HG03457 (cell line): ENCODE data around the gene DAPK3.
"Not testable (repeated sequence)": the region's sequence is repeated elsewhere in the genome, so short reads cannot be mapped to it uniquely, and the experiment has no call there.

Source experiments
- ATAC-seq: cut with Tn5 transposase; IDR thresholded peaks from one replicate; pipeline ENCODE4 v1.9.1; 2021; ENCODE audit warnings: moderate number of reproducible peaks; ENCODE audit not compliant: unreplicated experiment

DAPK3 gene

DNA sequence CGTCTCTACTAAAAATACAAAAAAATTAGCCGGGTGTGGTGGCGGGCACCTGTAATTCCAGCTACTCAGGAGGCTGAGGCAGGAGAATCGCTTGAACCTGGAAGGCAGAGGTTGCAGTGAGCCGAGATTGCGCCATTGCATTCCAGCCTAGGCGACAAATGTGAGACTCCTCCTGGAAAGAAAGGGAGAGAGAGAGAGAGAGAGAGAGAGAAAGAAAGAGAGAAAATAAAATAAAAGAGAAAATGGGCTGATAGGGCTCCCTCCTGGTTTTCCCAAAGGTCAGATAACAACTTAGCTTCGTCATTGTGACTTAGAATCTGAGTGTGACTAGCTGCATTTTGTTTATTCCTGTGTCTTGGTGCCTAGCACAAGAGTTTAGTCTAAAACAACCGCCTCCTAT is 34.5 kb upstream of the DAPK3 start:
- not testable (repeated sequence) for ATAC-seq

DNA sequence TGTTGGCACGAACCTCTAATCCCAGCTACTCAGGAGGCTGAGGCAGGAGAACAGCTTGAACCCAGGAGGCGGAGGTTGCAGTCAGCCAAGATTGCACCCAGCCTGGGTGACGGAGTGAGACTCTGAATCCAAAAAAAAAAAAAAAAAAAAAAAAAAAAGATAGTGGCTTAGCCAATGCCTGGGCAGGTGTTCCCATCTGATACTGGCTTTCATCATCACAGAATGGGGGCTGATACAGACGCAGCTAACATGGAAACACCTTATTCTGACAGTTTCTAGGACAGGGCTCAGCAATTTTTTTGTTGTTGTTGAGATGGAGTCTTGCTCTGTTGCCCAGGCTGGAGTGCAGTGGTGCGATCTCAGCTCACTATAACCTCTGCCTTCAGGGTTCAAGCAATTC is 29.9 kb upstream of the DAPK3 start:
- ATAC-seq = not testable (repeated sequence)

DNA sequence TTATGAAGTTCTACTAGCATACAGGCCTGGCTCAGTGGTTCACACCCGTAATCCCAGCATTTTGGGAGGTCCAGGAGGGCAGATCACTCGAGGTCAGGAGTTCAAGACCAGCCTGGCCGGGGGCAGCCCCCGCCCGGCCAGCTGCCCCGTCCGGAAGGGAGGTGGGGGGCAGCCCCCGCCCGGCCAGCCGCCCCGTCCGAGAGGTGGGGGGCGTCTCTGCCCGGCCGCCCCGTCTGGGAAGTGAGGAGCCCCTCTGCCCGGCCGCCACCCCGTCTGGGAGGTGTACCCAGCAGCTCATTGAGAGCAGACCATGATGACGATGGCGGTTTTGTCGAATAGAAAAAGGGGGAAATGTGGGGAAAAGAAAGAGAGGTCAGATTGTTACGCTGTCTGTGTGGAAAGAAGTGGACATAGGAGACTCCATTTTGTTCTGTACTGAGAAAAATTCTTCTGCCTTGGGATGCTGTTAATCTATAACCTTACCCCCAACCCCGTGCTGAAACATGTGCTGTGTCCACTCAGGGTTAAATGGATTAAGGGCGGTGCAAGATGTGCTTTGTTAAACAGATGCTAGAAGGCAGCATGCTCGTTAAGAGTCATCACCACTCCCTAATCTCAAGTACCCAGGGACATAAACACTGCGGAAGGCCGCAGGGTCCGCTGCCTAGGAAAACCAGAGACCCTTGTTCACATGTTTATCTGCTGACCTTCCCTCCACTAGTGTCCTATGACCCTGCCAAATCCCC is 27.9 kb upstream of the DAPK3 start:
- not testable (repeated sequence) for ATAC-seq

DNA sequence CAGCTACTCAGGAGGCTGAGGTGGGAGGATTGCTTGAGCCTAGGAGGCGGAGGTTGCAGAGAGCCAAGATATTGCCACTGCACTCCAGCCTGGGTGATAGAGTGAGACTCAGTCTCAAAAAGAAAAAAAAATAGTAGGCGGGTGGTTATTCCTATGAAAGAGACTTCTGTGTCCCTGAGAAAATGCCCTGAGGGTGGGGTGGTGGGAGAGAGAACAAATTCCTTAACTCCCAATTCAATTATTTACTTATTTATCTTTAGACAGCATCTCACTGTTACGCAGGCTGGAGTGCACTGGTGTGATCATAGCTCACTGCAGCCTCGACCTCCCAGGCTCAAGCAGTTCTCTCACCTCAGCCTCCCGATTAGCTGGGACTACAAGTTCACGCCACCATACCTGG is 24.7 kb upstream of the DAPK3 start:
- ATAC-seq = no peak

DNA sequence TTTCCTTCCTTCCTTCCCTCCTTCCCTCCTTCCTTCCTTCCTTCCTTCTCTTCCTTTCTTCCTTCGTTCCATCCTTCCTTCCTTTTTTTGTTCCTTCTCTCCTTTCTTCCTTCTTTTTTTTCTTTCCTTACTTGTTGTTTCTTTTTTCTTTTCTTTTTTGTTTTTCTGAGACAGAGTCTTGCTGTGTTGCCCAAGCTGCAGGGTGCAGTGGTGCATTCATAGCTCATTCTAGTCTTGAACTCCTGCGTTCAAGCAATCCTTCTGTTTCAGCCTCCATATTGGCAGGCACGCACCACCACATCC is 19.9 kb upstream of the DAPK3 start:
- ATAC-seq = no peak

DNA sequence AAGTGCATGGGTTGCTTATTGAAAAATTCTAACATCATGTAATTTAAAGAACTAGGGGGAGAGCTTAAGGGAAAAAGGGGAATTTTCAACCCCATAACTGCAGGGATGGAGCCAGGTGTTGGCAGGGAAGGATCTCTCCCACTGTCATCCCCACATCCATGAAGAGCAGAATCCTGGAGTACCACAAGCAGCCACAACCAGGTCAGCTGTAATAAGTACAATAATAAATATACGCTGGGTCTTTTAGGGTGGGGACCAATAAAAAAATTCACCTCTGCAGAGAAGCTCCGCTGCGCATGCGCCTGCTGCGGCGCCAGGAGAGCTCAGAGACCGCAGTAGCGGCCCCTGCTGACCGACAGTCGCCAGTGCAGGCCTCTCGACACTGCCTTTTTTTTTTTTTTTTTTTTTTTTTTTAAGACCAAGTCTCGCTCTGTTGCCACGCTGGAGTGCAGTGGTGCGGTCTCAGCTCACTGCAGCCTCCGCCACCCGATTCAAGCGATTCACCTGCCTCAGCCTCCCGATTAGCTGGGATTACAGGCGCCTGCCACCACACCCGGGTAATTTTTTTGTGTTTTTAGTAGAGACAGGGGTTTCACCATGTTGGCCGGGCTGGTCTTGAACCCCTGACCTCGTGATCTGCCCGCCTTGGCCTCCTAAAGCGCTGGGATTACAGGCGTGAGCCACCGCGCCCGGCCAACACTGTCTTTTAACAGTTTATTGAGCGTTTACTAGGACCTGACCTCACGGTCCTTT is 16.9 kb upstream of the DAPK3 start:
- ATAC-seq = no peak

DNA sequence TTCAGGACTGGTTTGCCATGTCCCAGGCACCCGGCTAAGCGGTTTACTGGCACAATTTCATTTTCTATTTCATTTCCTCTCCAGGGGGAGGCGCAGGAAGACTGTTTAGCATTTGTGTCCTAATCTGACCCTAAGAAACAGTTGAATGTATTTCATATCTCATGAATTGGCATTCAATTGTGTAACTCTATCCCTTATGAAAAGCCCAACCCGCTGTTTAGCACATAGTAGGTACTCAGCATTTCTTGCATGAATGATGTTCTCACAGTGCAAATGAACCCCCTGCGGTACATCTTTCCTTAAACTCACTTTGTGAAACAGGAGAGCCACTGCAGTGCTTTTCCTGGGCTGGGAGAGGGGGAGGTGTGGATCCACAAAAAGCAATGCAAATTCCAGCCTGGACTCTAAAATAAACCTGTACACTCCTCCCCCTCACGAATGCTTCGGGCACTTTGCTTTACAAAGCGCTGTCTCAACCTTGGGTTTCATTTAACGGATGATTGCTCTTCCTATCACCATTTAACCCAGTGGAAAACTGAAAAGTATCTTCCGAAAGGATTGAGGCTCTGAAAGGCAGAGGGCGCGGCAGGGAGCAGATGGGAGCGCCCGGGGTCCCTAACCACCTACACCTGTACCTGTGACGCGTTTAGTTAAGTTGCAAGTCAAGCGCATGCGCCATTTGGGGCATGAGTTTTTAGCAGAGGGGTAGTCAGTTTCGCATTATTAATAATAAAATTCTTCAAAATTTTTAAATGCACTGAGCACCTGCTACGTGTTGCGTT is 15.6 kb upstream of the DAPK3 start:
- ATAC-seq = no peak

DNA sequence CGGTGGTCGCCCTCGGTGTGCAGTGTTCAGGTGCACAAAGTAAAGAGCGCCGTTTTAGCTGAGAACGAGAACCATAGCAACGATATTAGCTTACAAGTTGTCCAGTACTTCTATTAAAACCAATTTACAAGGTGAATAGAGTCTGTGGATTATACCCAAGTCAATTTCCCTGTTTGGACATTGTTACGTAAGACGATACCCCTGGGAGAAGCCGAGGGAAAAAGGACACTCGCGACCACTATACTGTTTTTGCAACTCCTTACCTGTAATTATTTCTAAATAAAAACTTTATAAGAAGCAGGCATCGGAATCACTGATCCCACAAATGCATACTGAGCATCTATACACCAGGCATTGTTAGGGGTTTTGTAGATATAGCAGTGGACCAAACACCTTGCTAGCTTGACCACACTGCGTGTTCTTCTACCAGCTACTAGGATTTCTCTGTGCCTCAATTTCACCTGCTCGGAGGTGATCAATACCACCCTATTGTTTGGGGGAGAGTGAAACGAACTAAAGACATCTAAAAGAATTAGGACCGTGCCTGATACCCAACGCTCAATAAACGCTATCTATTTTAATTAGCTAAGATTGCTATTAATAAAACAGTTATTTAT is 14.9 kb upstream of the DAPK3 start:
- no peak for ATAC-seq

DNA sequence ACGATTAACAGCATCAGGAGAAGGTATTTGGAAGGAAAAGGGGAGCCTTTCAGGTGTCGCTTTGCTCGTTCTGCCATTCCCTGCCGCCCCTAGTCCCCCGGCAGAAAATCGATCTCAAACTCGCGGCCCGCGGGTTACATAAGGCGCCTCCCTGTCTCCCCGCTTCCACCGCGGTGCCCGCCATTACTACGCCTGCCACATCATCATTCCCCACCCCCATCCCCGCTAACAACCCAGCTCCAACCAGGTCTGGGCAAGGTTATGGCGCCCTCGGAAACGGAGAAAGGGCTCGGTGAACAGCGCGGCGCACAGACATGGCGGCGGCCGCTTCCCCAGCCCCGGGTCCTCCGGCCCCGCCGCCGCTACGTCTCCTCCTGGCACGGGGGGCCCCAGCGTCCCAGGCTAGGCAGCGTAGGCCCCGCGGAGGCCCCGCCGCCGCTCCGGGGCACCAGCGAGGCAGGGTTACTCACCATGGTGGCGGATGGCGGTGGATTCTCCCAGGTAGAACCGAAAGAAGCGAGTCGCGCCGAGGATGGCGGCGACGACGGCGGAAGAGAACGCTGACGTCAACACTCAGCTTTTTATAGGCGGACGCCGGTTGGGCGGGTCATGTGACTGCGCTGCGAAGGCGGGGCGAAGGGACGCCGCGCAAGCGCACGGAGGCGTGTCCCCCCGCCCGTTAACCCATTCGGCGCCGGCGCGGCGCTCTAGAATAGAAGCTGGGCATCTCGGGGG is 14.2 kb upstream of the DAPK3 start, which contains the start of gene EEF2:
TSS of gene EEF2 (minus strand) at position 556 of the 735 bp plus-strand sequence. CDS start at position 473, 83 bp downstream.
- peak; percentile 33 for ATAC-seq

DNA sequence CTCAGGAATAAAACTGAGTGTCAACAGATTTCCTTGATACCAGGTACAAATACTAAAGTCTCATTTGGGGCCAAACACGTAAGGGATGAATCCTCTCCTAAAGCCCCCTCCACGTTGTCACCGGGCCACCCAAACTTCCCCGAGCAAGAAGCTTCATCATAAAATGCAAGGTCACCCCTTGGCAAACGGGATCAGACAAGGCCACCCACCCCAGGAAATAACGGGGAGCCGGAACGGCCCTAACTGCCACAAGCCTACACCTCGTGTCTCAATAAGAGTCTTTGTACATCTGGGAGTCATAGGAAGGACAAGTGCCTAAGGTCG is 13.6 kb upstream of the DAPK3 start:
- no peak for ATAC-seq

DNA sequence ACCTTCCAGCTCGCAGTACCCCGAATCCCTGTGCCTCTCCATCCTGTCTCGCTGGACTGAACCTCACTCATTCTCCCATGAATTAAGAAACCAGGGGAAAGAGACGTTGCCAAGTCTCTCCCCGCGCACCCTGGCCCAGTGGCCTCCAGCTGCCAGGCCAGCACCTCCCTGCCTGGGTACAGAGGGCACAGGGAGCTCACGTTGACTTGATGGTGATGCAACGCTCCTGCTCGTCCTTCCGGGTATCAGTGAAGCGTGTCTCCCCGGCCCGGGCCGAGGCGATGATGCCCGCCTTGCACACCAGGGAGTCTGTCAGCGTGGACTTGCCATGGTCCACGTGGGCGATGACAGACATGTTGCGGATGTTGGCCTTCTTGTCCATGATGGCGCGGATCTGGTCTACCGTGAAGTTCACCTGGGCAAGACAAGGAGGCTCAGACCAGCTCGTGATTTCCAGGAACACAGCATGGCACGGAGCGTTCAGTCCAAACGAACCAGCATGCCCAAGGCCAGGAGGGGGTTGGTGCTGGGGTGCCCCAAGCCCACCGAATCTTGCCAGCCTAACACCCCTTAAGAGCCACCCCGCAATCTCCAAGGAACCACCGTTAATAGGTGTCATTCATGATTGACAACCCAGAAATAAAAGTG is 13.2 kb upstream of the DAPK3 start:
- no peak for ATAC-seq

DNA sequence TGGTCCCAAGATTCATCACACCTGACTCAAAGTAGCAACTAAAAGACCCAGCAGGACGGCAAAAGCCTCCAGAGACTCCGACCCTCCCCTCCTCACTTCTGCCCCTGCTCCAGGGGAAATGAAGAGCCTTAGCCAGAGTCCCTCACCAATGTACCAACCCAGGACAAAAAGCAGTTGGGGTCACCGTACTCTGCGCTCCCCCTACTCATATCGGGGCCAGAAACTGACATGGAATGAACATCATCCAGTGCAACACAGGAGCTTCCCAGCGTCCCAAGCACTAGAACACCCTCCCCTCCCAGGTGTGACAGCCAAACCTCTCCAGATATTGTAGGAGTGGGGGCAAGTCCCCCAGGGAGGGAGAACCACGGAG is 12.6 kb upstream of the DAPK3 start:
- ATAC-seq = no peak

DNA sequence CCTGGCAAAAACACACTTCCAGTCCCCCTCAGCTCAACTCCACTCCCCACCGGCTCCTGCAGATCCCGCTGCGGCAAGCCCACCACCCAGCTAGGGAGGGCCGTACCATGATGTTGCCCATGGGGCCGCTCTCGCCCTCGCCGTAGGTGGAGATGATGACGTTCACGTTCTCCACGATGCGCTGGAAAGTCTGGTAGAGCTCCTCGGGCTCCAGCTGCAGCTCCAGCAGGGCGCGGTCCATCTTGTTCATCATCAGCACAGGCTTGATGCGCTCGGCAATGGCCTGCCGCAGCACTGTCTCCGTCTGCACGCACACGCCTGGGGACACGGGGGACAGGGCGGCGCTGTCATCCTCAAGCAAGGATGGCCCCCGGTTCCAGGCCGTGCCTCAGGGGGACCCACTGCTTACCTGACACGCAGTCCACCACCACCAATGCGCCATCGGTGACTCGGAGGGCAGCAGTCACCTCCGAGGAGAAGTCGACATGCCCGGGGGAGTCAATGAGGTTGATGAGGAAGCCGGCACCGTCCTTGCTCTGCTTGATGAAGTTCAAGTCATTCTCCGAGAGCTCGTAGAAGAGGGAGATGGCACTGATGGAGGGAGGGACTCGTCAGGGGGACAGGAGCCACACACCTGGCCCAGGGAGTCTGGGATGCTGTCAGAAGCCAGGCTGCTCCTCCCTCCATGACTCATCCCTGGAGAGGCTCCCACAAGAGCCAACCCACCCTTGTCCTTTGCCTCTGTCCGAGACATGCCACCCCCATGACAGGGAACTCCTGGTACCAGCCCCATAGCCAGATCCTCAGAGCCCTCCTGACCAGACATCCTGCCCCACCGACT is 12.0 kb upstream of the DAPK3 start:
- ATAC-seq = no peak

DNA sequence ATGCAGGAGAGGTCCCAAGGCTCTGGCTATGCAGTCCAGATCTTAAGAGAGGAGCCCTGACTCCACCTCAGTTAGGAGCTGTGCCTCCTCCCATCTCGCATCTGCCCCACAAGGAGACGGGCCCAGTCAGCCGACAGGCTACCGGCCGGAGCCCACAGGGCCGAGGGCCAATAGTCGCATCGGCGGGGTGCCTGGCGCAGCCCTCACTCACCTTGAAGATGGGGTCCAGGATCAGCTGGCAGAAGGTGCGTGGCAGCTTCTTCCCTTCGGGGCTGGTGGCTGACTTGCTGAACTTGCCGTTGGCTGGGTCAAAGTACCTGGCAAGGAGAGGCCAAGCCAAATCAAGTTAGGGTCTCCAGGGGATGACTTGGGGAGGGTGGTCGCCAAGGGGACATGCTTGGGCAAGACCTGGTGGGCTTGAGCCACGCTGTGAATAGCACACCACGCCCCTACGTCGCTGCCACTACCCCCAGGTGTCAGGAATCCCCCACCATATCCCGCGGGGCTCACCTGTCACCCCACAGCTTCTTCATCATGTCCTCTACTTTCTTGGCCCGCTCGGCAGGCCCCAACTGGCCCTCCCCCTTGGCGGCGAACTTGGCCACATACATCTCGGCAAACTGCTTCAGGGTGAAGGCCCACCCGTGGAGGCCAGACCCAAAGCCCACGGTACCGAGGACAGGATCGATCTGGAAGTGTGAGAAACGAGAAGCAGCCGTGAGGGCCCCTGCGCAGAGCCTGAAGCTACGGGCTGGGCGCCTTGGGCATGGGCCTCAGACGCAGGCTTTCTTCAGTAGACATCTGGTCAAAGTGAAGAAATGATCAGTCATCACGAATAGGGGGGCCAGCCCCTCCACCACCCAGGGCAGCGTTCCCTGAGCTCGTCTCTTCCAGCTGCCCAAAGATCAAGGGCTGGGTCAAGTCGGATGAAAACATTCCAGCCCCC is 11.1 kb upstream of the DAPK3 start:
- ATAC-seq = no peak

DNA sequence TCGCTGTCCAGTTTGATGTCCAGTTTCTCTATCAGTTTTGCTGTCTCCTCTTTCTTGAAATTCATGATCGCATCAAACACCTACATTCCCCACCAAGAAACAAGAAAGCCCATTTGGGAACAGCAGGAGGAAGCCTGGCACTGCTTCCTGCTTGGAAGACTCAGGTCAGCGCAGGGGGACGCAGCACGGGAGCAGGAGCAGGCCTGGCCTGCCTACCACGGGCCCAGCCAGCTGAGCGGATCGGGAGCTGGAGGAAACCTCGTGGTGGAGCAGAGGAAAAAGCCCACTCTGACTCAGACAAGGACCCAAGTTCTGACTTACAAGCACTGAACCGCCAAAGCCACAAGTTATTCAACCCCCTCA is 10.5 kb upstream of the DAPK3 start:
- no peak for ATAC-seq

DNA sequence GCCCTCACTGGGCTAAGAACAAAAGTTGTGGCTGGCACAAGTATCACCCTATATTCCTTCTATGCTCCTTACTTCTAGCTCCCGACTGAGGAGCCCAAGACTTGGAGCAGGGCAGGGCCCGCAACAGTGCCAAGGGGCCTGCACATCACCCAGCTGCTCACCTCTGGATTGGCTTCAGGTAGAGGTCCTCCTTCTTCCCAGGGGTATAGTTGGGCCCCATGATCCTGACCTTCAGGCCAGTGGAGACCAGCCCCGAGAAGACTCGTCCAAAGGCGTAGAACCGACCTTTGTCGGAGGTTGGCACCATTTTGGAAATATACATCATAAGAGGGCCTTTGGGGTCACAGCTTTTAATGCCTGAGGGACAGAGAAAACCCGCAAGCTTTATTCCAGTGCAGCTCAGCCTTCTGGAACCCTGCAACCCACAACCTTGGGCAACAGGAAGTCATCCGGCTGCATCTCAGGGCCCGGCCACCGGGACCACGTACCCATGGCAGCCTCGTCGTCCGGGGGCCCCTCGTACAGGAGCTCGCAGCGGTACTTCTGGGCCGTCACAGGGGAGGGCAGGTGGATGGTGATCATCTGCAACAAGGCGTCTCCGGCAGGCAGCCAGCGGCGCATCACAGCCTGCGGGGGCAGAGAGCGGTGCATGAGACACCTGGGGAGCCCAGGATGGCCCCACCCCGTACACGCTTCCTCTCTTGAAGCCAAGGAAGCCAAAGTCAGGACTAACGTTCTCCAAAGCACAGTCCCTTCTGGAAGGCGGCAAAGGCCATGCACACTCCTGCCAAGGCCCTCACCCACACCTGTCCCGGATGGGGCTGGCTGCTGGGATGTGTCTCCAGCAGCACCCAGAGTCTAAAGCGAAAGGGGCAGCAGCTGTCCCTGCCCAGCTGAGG is 9.7 kb upstream of the DAPK3 start:
- no peak for ATAC-seq

DNA sequence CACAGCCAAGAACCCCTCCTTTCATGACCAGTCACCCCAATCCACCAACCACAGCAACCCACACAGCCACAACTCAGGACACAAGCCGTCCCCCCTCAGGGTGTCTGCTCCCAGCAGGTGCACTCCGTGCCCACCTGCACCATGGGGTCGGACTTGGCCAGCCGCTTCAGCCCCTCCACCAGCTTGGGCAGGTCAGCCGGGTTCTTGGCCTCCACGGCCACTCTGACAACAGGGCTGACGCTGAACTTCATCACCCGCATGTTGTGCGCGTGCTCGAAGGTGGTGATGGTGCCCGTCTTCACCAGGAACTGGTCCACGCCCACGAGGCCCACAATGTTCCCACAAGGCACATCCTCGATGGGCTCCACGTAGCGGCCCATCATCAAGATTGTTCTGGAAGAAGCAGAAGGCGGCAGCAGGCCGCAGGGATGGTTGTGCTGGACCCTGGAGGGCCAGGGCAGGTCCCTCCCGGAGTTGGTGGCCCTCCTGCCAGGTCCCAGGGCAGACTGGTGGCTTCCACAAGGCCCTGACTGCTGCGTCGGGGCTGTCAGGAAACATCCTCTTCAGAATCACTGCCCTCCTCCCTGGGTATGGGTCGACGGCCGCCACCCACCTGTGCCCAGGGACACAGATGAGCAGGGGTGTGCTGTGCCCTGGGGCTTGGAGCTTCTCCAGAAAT is 8.9 kb upstream of the DAPK3 start:
- ATAC-seq = no peak
